Endothelial cell of umbilical vein (primary cell): ENCODE data around the gene NR5A1. TPM values are rescaled to one million over a fixed set of nuclear protein-coding genes. Genes with fewer than 3 reads are reported as not detected.

Experiments
- BruUV-seq: library from RNA; stranded (reverse); fragments of 400-500 nt; replicated peaks from 2 replicates; lab custom pipeline; 2021; lab: Mats Ljungman, UMichigan
- CTCF ChIA-PET: fragments of 300-600, 350-600 bp; sonication (Branson Sonifier 250); formaldehyde crosslinking; loops from one replicate; lab custom pipeline; 2021; ENCODE audit warnings: antibody characterized with exemption, inconsistent platforms; lab: Charles Lee
- POLR2A ChIA-PET: fragments of 300-600, 350-600 bp; sonication (Branson Sonifier 250); formaldehyde crosslinking; loops from one replicate; lab custom pipeline; 2021; ENCODE audit warnings: antibody characterized with exemption, inconsistent platforms; lab: Charles Lee
- DNase-seq: peaks from one replicate; pipeline ENCODE4 v3.0.0-alpha.2; 2011; ENCODE audit warnings: low read depth, low spot score
- FAIRE-seq: peaks from 2 replicates; lab custom pipeline; 2011; peaks lifted over from hg19 to GRCh38; lab: Jason Lieb, UNC
- H2AFZ ChIP-seq: 2 replicates; pipeline ENCODE4 v1.6.0; 2012; ENCODE audit warnings: low read depth, low read length, control low read depth, inconsistent platforms
- H3K27ac ChIP-seq: 2 replicates; pipeline ENCODE4 v1.5.1; 2011; ENCODE audit warnings: low read depth, mild to moderate bottlenecking, control low read depth, low read length, moderate library complexity; ENCODE audit not compliant: insufficient read depth
- H3K27me3 ChIP-seq, 2 experiments: 2 replicates each; pipeline versions ENCODE4 v1.6.0 to v1.6.1; 2011; ENCODE audit warnings: low read length in 2 of 2, mixed read lengths in 1 of 2; ENCODE audit not compliant: control insufficient read depth in 2 of 2, insufficient read depth in 2 of 2
- H3K36me3 ChIP-seq, 2 experiments: 2 replicates in 1 of 2; 3 replicates in 1 of 2; pipeline ENCODE4 v1.5.1; 2011; ENCODE audit warnings: low read length in 2 of 2, mild to moderate bottlenecking in 1 of 2, moderate library complexity in 1 of 2; ENCODE audit not compliant: control insufficient read depth in 2 of 2, insufficient read depth in 2 of 2; ENCODE audit errors: extremely low read depth in 1 of 2
- H3K4me1 ChIP-seq: 3 replicates; pipeline ENCODE4 v1.5.1; 2011; ENCODE audit warnings: mild to moderate bottlenecking, low read length; ENCODE audit not compliant: control insufficient read depth, insufficient read depth; ENCODE audit errors: extremely low read depth
- H3K4me2 ChIP-seq: 2 replicates; pipeline ENCODE4 v1.6.1; 2011; ENCODE audit warnings: low read length, control low read depth, mixed read lengths; ENCODE audit not compliant: insufficient read depth
- H3K4me3 ChIP-seq, 3 experiments: fragments of 200-600 bp in 1 of 3; sonication (generic), shearing (Covaris generic) in 1 of 3; replicated peaks in 1 of 3; 2 replicates each; pipeline ENCODE4 v1.5.1; 2011 to 2016; ENCODE audit warnings: control low read depth in 3 of 3, low read length in 3 of 3, mild to moderate bottlenecking in 2 of 3, inconsistent platforms in 1 of 3, low read depth in 1 of 3, moderate library complexity in 1 of 3; ENCODE audit not compliant: insufficient read depth in 1 of 3
- H3K79me2 ChIP-seq: 2 replicates; pipeline ENCODE4 v1.6.0; 2012; ENCODE audit warnings: low read length, inconsistent platforms; ENCODE audit not compliant: control insufficient read depth, insufficient read depth
- H3K9ac ChIP-seq: replicated peaks from 2 replicates; pipeline ENCODE3; 2011; ENCODE audit warnings: low read length, control low read depth; ENCODE audit not compliant: insufficient read depth; ENCODE audit errors: extremely low read depth
- H3K9me1 ChIP-seq: replicated peaks from 3 replicates; pipeline ENCODE4 v1.6.0; 2011; ENCODE audit warnings: mild to moderate bottlenecking, low read length; ENCODE audit not compliant: control insufficient read depth, insufficient read depth; ENCODE audit errors: extremely low read depth
- H3K9me3 ChIP-seq: replicated peaks from 2 replicates; pipeline ENCODE4 v1.5.1; 2012; ENCODE audit warnings: low read length, inconsistent platforms; ENCODE audit not compliant: control insufficient read depth, insufficient read depth
- H4K20me1 ChIP-seq: replicated peaks from 2 replicates; pipeline ENCODE3; 2011; ENCODE audit warnings: mild to moderate bottlenecking, low read length; ENCODE audit not compliant: control insufficient read depth, insufficient read depth; ENCODE audit errors: extremely low read depth
- CTCF ChIP-seq, 2 donors: IDR thresholded peaks; 1 replicate in 1 of 2; 2 replicates in 1 of 2; pipeline ENCODE4 v1.5.1; 2011; ENCODE audit warnings: low read length in 2 of 2, mild to moderate bottlenecking in 2 of 2, moderate library complexity in 2 of 2, control low read depth in 1 of 2, inconsistent platforms in 1 of 2, low read depth in 1 of 2; ENCODE audit not compliant: insufficient read depth in 1 of 2; ENCODE audit errors: extremely low read depth in 1 of 2
- EZH2 ChIP-seq: IDR thresholded peaks from 2 replicates; pipeline ENCODE4 v1.6.1; 2012; ENCODE audit warnings: borderline replicate concordance, low read depth, mild to moderate bottlenecking, moderate library complexity, low read length, inconsistent platforms; ENCODE audit not compliant: severe bottlenecking
- FOS ChIP-seq: IDR thresholded peaks from 2 replicates; pipeline ENCODE4 v1.6.1; 2011; ENCODE audit warnings: mild to moderate bottlenecking, low read length, moderate library complexity, borderline replicate concordance; ENCODE audit not compliant: insufficient read depth
- GATA2 ChIP-seq: IDR thresholded peaks from 2 replicates; pipeline ENCODE4 v1.7.0; 2011; ENCODE audit warnings: low read depth, mild to moderate bottlenecking, moderate library complexity, mixed read lengths, low read length; ENCODE audit not compliant: insufficient read length, insufficient read depth
- JUN ChIP-seq: IDR thresholded peaks from 2 replicates; pipeline ENCODE4 v1.6.1; 2011; ENCODE audit warnings: borderline replicate concordance, low read depth; ENCODE audit not compliant: insufficient read length, insufficient read depth
- MYC ChIP-seq: IDR thresholded peaks from one replicate; pipeline ENCODE4 v1.6.1; 2011; ENCODE audit warnings: mild to moderate bottlenecking, low read depth, low read length
- POLR2A ChIP-seq: IDR thresholded peaks from 2 replicates; pipeline ENCODE4 v1.6.1; 2012; ENCODE audit warnings: low read depth, mild to moderate bottlenecking, control low read depth, low read length
- POLR2AphosphoS5 ChIP-seq: IDR thresholded peaks from 2 replicates; pipeline ENCODE4 v1.6.1; 2012; ENCODE audit warnings: low read depth, mild to moderate bottlenecking, control low read depth, low read length, moderate library complexity; ENCODE audit not compliant: insufficient read depth
- dilution Hi-C: fragments of 300-500 bp; cut with MboI; formaldehyde crosslinking; loops from one replicate; pipeline ENCODE4 v1.15.0; 2019; ENCODE audit warnings: low sequenced_read_pairs; ENCODE audit not compliant: extremely low pct_ligation_motif_present
- intact Hi-C: fragments of 100-400 bp; cut with micrococcal nuclease; formaldehyde crosslinking; loops from one replicate; pipeline ENCODE4 v1.10.0; 2022
- polyA plus RNA-seq, 4 experiments: library from polyadenylated mRNA; depleted of rRNA in 3 of 4; stranded (reverse) in 3 of 4; unstranded in 1 of 4; fragments of >200 nt; gene quantifications; 2 replicates each; pipeline versions ENCODE4 v1.2.1 to v1.2.3, GENCODE V29; 2011 to 2012; ENCODE audit warnings: missing spikeins in 1 of 4
- total RNA-seq: library from RNA; stranded (reverse); gene quantifications from 2 replicates; pipeline ENCODE4 v1.2.3, GENCODE V29; 2021
- TF ChIP-seq, protein P1 (sequence below): IDR thresholded peaks from 2 replicates; pipeline ENCODE4 v1.6.1; 2011; ENCODE audit not compliant: insufficient read depth, insufficient read length

The NR5A1 gene
- total and polyA plus RNA-seq, 2 donors (not counting 3 experiments of a cell fraction or from before 2014, with no cell fraction given), result not detected

DNA sequence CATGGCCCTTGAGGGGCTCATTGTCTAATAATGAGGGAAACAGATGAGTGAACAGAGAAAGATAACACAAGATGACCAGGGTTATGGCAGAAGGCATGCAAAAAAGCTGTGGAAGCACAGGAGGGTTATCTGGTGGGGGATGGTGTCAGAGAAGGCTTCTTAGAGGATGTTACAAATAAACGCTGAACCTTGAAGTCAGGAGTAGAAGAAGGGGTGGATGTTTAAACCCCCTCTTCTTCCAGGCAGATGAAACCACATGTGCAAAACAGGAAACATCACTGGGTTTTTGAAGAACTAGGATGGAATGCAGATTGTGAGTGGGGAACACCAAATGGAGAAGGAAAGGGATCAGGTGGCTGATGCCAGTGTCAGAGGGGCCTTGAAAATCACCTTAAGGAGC lies 41.8 kb upstream of the NR5A1 start:
- BruUV-seq, result no TSS peak
- no peaks in the 10 kb centered on the region for H4K20me1 ChIP-seq
- FAIRE-seq (no peak), DNase-seq (no peak)
- ChIA-PET POLR2A (no interaction called here), CTCF (interaction anchor here (2.8 kb wide), 1 partner anchor 12 kb away, joined by 20 read pairs; no protein-coding TSS in a partner anchor)
- no peaks in the 10 kb centered on the region for H3K4me1 ChIP-seq
- H3K27me3 ChIP-seq, result peaks cover 15 to 16% of the 10 kb centered on the region in 2 experiments
- no peak overlapping the region for H3K27ac ChIP-seq
- no peaks in the 10 kb centered on the region for H3K9me3 ChIP-seq
- no peak for TF ChIP-seq EZH2
- no peak for TF ChIP-seq MYC
- TF ChIP-seq POLR2A, result no peak
- TF ChIP-seq, protein P1, sequence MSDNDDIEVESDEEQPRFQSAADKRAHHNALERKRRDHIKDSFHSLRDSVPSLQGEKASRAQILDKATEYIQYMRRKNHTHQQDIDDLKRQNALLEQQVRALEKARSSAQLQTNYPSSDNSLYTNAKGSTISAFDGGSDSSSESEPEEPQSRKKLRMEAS, result no peak
- TF ChIP-seq POLR2AphosphoS5, result no peak
- TF ChIP-seq CTCF (IDR thresholded peaks at IDR 0.05; ENCODE audit: extremely low read depth in 1 of 2, insufficient read depth in 1 of 2, low read depth in 1 of 2, low read length in 2 of 2), result no peak
- no peak for TF ChIP-seq JUN
- no peak for TF ChIP-seq GATA2
- TF ChIP-seq FOS, result no peak
- no peaks in the 10 kb centered on the region for H3K36me3 ChIP-seq
- H3K4me2 ChIP-seq, result no peak overlapping the region
- dilution Hi-C loops (no loop called here), intact Hi-C loops (no loop called here)
- no peaks in the 10 kb centered on the region for H3K9me1 ChIP-seq
- H2AFZ ChIP-seq, result no peak overlapping the region
- H3K9ac ChIP-seq, result no peak overlapping the region
- H3K4me3 ChIP-seq, result no peak overlapping the region
- no peaks in the 10 kb centered on the region for H3K79me2 ChIP-seq
